OCI-M1 (cell line): ENCODE results near the gene RALGDS.
A peak's percentile ranks its signal among the peaks of the same experiment; 100 is the strongest.
"Not testable (repeated sequence)": the region's sequence is repeated elsewhere in the genome, so short reads cannot be mapped to it uniquely, and the experiment has no call there.

Experiments
- DNase-seq: peaks from one replicate; lab custom pipeline; 2025; lab: John Stamatoyannopoulos, UW

The RALGDS gene

GRCh38 chr9:133067006-133067405, 54.0 kb downstream of the RALGDS start:
- no peak for DNase-seq

- no peak for DNase-seq
Measured at GRCh38 chr9:133066181-133066983, 54.7 kb downstream of the RALGDS start.

GRCh38 chr9:133065070-133065388, 56.0 kb downstream of the RALGDS start:
- DNase-seq = no peak

- no peak for DNase-seq
Measured at GRCh38 chr9:133064241-133065069, 56.6 kb downstream of the RALGDS start.

- no peak for DNase-seq
Measured at GRCh38 chr9:133063500-133064231, 57.4 kb downstream of the RALGDS start.

GRCh38 chr9:133063159-133063499, 57.9 kb downstream of the RALGDS start:
- DNase-seq = no peak

GRCh38 chr9:133062569-133062968, 58.5 kb downstream of the RALGDS start:
- not testable (repeated sequence) for DNase-seq

GRCh38 chr9:133061764-133062145, 59.3 kb downstream of the RALGDS start, which contains the start of gene CEL:
Gene CEL, plus strand, starts transcription at chr9:133061981. Its CDS starts 22 bp downstream, at chr9:133062003.
- DNase-seq = not testable (repeated sequence)

GRCh38 chr9:133061019-133061763, 59.8 kb downstream of the RALGDS start:
- DNase-seq = not testable (repeated sequence)

- peak; percentile 31 for DNase-seq
Measured at GRCh38 chr9:133060417-133060841, 60.6 kb downstream of the RALGDS start.

GRCh38 chr9:133059623-133060022, 61.4 kb downstream of the RALGDS start:
- DNase-seq = no peak

GRCh38 chr9:133058550-133059320, 62.3 kb downstream of the RALGDS start:
- peak; percentile 74 for DNase-seq

GRCh38 chr9:133058071-133058470, 63.0 kb downstream of the RALGDS start:
- DNase-seq = no peak

- DNase-seq = no peak
Measured at GRCh38 chr9:133057553-133057952, 63.5 kb downstream of the RALGDS start.

GRCh38 chr9:133057006-133057405, 64.0 kb downstream of the RALGDS start:
- no peak for DNase-seq

- DNase-seq = no peak
Measured at GRCh38 chr9:133056533-133056932, 64.5 kb downstream of the RALGDS start.

- DNase-seq = no peak
Measured at GRCh38 chr9:133055788-133056420, 65.1 kb downstream of the RALGDS start.

GRCh38 chr9:133054966-133055365, 66.1 kb downstream of the RALGDS start:
- no peak for DNase-seq

GRCh38 chr9:133054194-133054890, 66.7 kb downstream of the RALGDS start:
- no peak for DNase-seq

- no peak for DNase-seq
Measured at GRCh38 chr9:133051966-133052539, 69.0 kb downstream of the RALGDS start.
